GM19463 (cell line): Measurements from ENCODE around the gene PIP5K1A.
"Not testable (repeated sequence)": the region's sequence is repeated elsewhere in the genome, so short reads cannot be mapped to it uniquely, and the experiment has no call there.

ENCODE experiments used
- ATAC-seq: cut with Tn5 transposase; IDR thresholded peaks from one replicate; pipeline ENCODE4 v1.9.1; 2021; ENCODE audit warnings: mild to moderate bottlenecking, moderate library complexity; ENCODE audit not compliant: unreplicated experiment

PIP5K1A gene

DNA sequence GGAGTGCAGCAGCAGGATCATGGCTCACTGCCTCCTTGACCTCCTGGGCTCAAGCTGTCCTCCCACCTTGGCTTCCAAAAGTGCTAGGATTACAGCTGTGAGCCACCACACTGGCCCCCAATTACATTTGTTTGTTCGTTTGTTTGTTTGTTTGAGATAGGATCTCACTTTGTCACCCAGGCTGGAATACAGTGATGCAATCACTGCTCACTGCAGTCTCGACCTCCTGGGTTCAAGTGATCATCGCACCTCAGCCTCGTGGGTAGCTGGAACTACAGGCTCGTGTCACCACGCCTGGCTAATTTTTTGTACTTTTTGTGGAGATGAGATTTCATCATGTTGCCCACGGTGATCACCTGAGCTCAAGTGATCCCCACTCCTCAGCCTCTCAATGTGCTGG is 6.3 kb upstream of the PIP5K1A start:
- no peak for ATAC-seq

DNA sequence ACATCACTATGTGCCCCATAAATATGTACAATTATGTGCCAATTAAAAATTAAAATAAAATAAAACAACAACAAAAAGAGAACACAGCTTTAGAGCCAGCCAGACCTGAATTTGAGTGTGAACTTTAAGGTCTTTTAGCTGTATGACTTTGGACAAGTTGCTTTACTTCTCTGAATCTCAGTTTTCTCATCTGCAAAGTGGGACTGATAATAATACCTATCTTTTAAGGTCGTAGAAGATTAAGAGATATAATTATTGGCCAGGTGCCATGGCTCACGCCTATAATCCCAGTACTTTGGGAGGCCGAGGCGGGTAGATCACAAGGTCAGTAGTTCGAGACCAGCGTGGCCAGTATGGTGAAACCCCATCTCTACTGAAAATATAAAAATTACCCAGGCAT is 5.0 kb upstream of the PIP5K1A start:
- no peak for ATAC-seq

DNA sequence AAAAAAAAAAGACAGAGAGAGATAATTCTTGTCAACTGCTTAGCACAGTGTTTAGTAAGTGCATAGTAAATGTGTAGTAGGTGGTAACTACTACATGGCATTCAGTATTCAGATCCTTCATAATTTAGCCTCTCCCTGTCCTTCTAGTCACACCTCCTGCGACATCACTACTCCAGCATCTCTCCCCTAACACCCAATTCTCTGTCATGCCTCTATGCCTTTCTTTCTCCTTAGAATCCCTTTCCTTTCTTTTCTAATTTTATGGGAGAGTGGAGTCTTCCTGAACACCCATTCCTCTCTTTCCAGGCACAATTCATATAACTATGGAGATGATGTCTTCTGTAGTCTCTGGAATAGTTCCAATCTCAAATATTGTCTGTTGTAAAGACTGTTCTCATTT is 4.5 kb upstream of the PIP5K1A start:
- no peak for ATAC-seq

DNA sequence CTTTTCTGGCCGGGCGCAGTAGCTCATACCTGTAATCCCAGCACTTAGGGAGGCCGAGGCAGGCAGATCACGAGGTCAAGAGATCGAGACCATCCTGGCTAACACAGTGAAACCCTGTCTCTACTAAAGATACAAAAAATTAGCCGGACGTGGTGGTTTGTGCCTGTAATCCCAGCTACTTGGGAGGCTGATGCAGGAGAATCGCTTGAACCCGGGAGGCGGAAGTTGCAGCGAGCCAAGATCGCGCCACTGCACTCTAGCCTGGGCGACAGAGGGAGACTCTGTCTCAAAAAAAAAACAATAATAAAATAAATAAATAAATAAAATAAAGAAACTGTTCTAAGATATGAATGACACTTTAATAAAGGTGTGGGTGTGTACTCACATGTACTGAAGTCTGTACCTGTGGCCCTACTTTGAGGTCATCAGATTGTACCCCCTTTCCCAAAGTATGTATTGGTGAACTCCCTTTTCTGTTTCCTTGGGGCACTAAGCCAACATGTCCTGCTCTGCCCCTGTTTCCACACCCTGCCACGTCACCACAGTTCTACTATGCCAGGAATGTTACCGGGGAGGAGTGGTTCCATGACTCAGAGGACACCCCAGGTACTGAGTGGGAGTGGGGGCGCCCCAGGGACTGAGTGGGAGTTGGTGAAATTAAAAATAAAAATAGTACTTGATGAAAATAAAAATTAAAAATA is 3.3 kb upstream of the PIP5K1A start:
- ATAC-seq = not testable (repeated sequence)

DNA sequence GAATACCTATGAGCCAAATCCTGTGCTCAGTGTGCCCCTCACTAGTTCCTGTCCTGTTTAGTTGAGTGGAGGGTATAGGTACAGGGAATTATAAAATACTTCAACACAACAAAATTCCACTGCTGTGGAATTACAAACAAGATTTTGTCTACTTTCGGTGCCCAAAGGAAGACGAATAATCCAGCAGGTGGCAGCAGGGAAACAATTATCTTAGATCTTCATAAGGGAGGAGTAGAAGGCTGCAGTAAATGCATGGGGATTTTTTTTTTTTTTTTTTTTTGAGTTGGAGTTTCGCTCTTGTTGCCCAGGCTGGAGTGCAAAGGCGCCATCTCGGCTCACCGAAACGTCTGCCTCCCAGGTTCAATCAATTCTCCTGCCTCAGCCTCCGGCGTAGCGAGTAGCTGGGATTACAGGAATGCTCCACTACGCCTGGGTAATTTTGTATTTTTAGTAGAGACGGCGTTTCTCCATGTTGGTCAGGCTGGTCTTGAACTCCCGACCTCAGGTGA is 2.0 kb upstream of the PIP5K1A start:
- no peak for ATAC-seq

DNA sequence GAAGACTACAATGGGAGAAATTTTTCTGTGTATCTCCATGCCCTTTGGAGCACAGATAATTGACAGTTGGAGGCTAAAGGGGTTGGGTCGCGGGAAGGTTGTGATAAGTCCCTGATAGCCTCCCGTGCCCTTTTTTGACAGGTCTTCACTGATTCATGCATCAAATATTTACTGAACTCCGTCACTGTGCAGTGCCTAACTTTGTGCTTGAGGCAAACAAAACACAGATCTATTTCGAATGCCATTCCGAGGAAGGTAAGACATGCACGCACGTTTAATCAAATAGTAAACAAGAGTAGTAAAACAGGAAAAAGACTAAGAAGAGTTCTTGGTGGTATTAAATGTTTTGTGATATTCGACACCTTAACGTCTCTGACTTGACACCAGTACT is 494 bp upstream of the PIP5K1A start:
- no peak for ATAC-seq

DNA sequence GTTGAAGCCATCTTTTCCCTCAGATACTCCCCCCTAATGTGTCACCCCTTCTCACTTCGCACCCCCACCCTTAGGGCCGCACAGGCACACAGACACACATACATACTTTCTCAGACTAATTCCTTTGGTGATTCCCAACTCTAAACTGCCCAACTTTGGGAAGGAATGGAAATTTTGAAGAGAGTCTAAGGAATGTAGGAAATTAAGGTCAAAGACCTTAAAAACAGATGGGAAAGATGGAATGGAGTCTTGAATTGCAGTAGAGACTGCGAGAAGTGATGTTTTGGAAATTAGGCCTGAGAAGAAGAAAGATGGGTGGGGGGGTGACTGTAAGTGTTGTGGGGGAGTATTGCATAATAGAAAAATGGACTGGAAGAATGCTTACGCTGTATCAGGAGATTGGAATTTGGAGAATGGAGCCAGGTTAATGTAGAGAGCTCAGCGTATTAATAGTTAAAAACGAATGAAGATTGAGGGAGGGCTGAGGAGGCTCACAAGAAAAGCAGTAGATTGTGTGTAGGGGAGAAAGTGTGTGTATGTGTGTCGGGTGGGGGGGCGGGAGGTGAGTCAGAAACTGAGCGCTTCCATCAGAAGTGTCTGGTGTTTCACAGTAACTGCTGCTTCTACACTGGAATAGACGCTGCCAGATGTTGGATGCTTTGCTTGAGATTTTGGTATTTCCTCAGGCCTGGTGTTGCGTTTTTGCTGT is 1.7 kb downstream of the PIP5K1A start:
- ATAC-seq = no peak

DNA sequence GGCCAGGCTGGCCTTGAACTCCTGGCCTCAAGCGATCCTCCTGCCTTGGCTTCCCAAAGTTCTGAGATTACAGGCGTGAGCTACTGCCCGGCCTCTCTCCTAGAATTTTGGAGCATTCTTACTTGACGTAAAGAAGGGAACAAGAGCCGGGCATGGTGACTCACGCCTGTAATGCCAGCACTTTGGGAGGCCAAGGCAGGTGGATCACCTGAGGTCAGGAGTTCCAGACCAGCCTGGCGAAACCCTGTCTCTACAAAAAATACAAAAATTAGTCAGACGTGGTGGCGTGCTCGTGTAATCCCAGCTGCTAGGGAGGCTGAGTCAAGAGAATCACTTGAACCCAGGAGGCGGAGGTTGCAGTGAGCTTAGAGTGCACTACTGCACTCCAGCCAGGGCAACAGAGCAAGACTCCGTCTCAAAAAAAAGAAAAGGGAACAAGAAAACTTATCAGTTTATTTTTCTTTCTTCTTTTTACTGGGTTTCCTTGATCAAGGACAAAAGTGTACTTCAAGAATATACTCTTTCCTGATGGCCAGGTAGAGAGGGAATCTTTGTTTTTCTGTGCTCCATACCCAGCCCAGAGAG is 7.1 kb downstream of the PIP5K1A start:
- ATAC-seq = not testable (repeated sequence)

DNA sequence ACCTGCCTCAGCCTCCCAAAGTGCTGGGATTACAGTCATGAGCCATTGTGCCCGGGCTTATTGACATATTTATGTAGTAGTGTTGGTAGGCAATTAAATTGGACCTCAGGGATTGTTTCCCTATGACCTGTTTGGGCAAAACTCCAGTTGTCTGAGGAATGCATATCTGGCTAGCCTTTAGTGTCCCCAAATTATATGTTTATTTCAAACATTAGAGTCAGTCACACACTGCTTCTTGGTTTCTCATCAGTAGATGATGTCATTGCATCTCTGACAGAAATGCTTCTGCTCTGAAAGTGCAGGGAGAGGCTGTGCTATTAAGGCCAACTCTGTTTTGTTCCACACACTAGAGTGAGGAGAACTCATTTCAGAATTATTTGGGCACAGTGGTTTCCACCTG is 12.5 kb downstream of the PIP5K1A start:
- ATAC-seq = no peak

DNA sequence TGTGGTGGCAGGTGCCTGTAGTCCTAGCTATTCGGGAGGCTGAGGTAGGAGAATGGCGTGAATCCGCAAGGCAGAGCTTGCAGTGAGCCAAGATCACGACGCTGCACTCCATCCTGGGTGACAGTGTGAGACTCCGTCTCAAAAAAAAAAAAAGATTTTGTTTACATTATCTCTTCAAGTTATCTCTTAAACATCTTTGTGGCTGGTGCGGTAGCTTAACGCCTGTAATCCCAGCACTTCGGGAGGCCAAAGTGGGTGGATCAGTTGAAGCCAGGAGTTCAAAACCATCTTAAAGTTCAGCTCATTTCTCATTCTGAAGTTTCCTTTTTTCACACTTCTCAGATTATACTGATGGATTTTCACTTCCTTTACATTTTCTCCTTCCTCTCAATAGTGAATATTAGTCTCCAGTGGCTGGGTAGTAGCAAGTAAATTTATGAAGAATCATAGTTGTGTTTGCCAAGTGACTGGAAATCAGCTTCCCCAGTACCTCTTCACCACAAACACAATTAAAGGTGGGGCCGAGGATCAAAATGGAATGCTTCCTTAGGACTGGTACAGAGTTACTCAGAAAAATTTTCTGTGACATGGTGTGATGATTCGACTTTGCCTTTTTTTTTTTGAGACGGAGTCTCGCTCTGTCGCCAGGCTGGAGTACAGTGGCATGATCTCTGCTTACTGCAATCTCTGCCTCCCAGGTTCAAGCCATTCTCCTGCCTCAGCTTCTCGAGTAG is 13.8 kb downstream of the PIP5K1A start:
- no peak for ATAC-seq

DNA sequence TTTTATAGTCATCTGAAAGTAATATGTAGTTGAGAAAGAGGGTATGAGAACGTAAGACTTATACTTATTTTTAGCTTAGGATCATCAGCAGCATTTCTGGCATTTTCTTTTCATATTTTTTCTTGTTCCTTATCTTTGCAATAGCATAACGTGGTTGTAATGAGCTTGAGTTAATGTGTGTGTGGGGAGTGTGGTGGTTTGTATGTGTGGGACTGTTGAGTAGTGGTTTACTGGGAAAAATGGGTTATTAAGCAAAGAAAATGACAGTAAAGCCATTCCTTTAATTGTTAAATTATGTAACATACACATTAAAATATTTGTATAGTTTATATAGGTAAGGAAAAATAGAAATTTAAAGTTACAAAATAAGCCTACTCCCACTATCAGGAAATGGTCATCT is 15.2 kb downstream of the PIP5K1A start:
- no peak for ATAC-seq

DNA sequence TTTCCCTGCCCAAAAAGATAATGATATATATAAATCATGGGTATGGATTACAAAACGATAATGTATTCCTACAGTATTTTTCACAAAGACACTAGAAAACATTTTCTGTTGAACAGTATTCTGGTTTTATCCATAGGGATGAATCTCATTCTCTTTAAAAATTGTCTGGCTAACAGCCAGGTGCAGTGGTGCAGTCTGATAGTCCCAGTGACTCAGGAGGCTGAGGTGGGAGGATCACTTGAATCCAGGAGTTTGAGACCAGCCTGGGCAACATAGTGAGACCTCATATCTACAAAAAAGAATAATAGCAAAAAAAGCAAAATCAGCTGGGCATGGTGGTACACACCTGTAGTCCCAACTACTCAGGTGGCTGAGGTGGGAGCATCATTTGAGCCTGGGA is 23.3 kb downstream of the PIP5K1A start:
- ATAC-seq = no peak

DNA sequence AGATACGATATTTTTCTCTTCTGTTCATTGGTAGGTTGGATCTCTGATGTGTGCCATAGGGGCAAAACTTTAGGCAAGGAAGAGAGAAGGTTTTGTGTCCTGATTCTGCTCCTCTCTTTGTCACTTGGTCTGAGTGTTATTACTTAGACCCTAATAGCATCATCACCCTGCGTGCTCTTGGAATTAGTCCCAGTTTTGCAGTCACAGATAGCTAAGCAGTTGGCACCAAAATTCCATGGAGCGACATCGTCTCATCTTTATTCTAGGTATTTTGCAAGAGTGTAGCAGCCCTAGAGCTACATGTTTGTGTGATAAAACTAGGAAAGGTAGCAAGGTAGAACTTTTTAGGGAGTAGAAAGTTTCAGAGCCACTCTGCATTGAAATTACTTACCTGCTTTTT is 23.8 kb downstream of the PIP5K1A start:
- ATAC-seq = no peak

DNA sequence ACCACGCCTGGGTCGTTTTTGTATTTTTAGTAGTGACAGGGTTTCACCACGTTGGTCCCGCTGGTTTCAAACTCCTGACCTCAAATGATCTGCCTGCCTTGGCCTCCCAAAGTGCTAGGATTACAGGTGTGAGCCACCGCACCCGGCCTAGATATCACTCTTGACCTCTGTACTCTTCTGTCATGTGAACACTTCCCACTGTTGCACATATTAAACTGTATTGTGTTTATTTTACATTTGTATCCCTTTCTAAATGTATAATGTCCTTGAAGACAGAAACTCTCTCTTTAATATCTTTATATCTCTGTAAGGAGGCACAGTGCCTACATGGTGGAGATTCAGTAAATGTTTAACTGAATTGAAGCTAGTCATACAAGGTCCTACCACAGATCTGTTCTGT is 36.9 kb downstream of the PIP5K1A start:
- ATAC-seq = no peak

DNA sequence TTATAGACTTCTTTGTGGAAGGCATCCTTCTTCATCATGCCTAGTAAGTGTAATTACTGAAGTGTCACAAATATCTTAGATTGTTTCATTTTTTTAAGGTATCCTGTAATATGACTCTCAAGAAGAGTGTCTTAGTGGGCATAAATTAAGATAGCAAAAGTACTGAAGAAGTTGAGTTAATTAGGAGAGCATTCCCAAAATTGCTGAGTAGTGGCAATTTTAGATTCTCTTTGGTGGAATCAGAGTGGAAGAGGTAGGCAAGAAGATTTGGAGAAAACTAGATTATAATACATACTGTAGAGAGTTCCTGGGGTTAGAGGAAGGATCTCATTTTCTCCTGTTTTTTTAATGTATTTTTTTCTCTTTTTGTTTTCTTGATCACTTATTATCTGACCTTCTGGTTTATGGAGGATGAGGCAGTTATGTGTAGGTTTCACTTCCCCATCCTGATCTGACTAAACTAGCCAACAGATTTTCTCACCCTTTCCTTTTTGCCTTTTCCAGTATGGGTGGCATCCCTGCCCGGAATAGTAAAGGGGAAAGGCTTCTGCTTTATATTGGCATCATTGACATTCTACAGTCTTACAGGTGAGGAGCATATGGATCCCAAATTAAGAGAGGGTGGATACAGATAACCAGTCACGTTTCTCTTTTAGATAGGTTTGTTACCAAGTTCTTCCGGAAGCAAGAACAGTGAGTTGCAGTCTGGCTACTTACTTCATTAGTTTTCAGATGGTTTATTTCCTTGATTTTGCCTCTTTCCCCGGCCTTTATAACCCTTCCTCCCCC is 39.5 kb downstream of the PIP5K1A start:
- no peak for ATAC-seq

DNA sequence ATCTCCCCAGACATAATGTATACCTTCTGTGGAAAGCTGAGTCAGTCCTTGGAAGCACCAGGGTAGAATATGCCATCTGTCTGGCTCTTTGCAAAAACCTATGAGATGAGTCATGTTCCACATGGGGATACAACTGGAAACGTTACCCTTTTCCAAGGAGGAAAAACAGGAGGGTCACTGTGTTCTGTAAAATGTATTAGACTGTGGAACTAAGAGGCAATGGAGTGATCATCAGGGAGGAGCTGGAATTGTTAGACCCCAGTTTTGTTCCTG is 40.1 kb downstream of the PIP5K1A start:
- ATAC-seq = no peak

DNA sequence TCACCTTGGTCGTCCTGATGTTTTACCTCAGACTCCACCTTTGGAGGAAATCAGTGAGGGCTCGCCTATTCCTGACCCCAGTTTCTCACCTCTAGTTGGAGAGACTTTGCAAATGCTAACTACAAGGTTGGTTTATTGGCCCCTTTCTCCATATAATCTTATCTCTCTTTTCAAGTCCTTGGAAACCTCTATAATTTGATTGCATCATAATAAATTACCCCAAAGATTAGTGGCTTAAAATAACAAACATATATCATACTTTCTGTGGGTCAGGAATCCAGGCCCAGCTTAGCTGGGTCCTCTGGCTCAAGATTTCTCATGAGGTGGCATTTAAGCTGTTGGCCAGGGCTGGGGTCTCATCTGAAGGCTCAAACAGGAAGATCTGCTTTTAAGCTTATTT is 44.1 kb downstream of the PIP5K1A start:
- ATAC-seq = no peak

DNA sequence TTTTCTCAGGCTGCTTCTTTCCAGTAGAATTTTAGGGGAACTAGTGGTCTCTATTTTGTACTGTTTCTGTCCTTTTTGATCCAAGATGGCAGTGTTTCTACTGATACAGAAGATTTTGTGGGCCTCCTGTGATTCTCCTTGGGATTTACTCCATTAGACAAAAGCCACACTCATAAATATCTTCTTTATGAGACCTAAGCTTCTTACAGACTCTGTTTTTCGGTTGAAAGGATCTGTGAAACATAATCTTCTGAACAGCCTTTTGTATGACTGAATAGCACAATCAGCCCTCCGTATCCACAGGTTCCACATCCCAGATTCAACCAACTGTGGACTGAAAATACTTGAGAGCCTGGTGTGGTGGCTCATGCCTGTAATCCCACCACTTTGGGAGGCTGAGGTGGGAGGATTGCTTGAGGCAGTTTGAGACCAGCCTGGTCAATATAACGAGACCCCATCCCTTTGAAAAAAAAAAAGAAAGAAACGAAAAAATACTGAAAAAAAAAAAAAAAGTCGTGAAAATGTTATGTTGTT is 45.4 kb downstream of the PIP5K1A start:
- ATAC-seq = no peak

DNA sequence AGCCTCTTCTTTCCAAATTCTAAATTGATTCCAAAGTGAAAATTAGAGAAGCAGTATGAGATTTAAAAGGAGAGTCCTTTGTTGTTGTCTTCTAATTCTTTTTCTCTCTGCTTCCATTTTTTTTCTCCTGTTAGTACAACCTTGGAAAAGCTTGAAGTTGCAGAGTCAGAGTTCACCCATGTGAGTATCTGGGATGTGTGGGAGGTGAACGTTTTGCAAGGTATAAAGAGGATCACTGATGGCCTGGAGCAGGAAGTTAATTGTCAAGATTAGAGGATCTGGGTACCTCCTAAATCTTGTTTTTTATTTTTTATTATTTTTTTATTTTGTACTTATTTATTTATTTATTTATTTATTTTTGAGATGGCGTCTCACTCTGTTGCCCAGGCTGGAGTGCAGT is 48.4 kb downstream of the PIP5K1A start:
- ATAC-seq = no peak

DNA sequence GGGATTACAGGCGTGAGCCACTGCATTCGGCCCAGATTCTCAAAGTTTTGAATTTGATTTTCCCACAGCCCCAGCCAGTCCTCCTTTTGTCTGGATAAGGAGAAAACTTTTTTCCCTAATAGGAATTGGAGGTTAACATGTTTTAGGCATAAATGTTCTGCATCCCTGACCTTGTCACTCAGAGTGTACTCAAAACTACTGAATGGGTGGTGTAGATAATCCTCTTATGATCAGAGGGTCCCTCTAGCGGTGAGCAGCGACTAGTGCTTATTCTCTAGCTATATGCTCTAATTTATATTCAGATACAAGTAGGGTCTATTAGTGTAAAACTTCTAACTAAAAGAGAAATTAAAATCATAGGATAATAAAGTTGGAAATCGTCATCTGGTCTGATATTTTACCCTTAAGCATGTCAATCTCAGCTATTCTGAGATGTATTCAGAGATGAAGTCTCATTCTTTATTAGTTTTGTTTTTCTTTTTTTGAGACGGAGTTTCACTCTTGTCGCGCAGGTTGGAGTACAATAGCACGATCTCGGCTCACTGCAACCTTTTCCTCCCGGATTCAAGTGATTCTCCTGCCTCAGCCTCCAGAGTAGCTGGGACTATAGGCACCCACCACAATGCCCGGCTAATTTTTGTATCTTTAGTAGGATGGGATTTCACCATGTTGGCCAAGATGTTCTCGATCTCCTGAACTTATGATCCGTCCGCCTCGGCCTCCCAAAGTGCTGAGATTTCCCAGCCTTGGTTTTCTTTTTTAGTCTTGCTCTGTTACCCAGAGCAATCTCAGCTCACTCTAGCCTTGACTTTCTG is 53.5 kb downstream of the PIP5K1A start:
- no peak for ATAC-seq
